Activated CD4-positive, alpha-beta memory T cell treated with anti-CD3 and anti-CD28 coated beads, Interleukin-2, amount 10 ng/mL, durations not matched to agents 7 days and 5 days (primary cell): ENCODE results near the gene MAP3K6. TPM values are rescaled to one million over a fixed set of nuclear protein-coding genes. Genes with fewer than 3 reads are reported as not detected.

Experiments used
- CTCF ChIA-PET: fragments of 350-600 bp; sonication (Branson Sonifier 250); formaldehyde crosslinking; loops from one replicate; lab custom pipeline; 2021; ENCODE audit warnings: antibody characterized with exemption, inconsistent platforms; lab: Charles Lee
- POLR2A ChIA-PET: fragments of 350-600 bp; sonication (Branson Sonifier 250); formaldehyde crosslinking; loops from one replicate; lab custom pipeline; 2021; ENCODE audit warnings: antibody characterized with exemption; lab: Charles Lee
- DNase-seq: peaks from one replicate; pipeline ENCODE4 v3.0.0-alpha.2; 2020
- H3K27ac Mint-ChIP-seq: one replicate; pipeline ENCODE4 v1.8.0; 2021; ENCODE audit warnings: mild to moderate bottlenecking, mixed read lengths
- H3K27me3 Mint-ChIP-seq: one replicate; pipeline ENCODE4 v1.8.0; 2021; ENCODE audit warnings: mixed read lengths
- H3K36me3 Mint-ChIP-seq: one replicate; pipeline ENCODE4 v1.8.0; 2021; ENCODE audit warnings: low read depth, mixed read lengths
- H3K4me1 Mint-ChIP-seq: one replicate; pipeline ENCODE4 v1.8.0; 2021; ENCODE audit warnings: mixed read lengths
- H3K4me3 Mint-ChIP-seq: one replicate; pipeline ENCODE4 v1.8.0; 2021; ENCODE audit warnings: mild to moderate bottlenecking, mixed read lengths
- H3K9me3 Mint-ChIP-seq: one replicate; pipeline ENCODE4 v1.8.0; 2021; ENCODE audit warnings: mixed read lengths
- total RNA-seq, 2 experiments: library from RNA; stranded (reverse); gene quantifications; one replicate each; pipeline ENCODE4 v1.2.3, GENCODE V29; 2021

MAP3K6 gene
- total RNA-seq, 2 experiments from 2014 or later: 10.5 to 11.1 TPM

- Mint-ChIP-seq H3K4me1 (peaks cover 30% of the 10 kb centered on the region), H3K27me3 (no peaks in the 10 kb centered on the region), H3K27ac (no peak overlapping the region), H3K4me3 (no peak overlapping the region), H3K9me3 (no peaks in the 10 kb centered on the region), H3K36me3 (peaks cover 45% of the 10 kb centered on the region)
- DNase-seq: no peak
- ChIA-PET CTCF (interaction anchor here (1.1 kb wide), 1 partner anchor 10 kb away, joined by 6 read pairs; no protein-coding TSS in a partner anchor), POLR2A (interaction anchor here (1.0 to 2.9 kb wide), 3 partner anchors 9 to 19 kb away, joined by 3 to 10 read pairs (median 4); partner anchors contain the start of gene MAP3K6)
These were observed 19.7 kb downstream of the MAP3K6 start for GRCh38 chr1:27346991-27347624.

GRCh38 chr1:27346357-27346756 lies 20.4 kb downstream of the MAP3K6 start:
- no peak for DNase-seq
- ChIA-PET POLR2A (interaction anchor here (1.0 to 5.6 kb wide), 4 partner anchors 8 to 20 kb away, joined by 3 to 93 read pairs (median 7); partner anchors contain the start of gene MAP3K6), CTCF (interaction anchor here (1.1 to 5.4 kb wide), 3 partner anchors 11 to 14 kb away, joined by 6 to 45 read pairs (median 36); no protein-coding TSS in a partner anchor)
- Mint-ChIP-seq H3K4me3 (no peak overlapping the region), H3K9me3 (no peaks in the 10 kb centered on the region), H3K27me3 (no peaks in the 10 kb centered on the region), H3K4me1 (peaks cover 35% of the 10 kb centered on the region), H3K36me3 (peaks cover 42% of the 10 kb centered on the region), H3K27ac (no peak overlapping the region)

- Mint-ChIP-seq H3K4me1 (peaks cover 43% of the 10 kb centered on the region), H3K27ac (peak overlapping the region; percentile 68), H3K4me3 (peak overlapping the region; percentile 63), H3K27me3 (no peaks in the 10 kb centered on the region), H3K36me3 (peaks cover 39% of the 10 kb centered on the region), H3K9me3 (no peaks in the 10 kb centered on the region)
- DNase-seq: no peak
- CTCF ChIA-PET: interaction anchor here (1.1 to 5.4 kb wide), 3 partner anchors 10 to 13 kb away, joined by 4 to 45 read pairs (median 36); no protein-coding TSS in a partner anchor
- POLR2A ChIA-PET: interaction anchor here (0.8 to 5.6 kb wide), 3 partner anchors 10 to 28 kb away, joined by 5 to 93 read pairs (median 10); partner anchors contain the start of gene MAP3K6
These were observed 21.5 kb downstream of the MAP3K6 start for GRCh38 chr1:27345272-27345671.

GRCh38 chr1:27343639-27344025 lies 23.1 kb downstream of the MAP3K6 start:
- peak overlapping the region; percentile 95 for H3K27ac Mint-ChIP-seq
- H3K36me3 Mint-ChIP-seq: peaks cover 37% of the 10 kb centered on the region
- POLR2A ChIA-PET: interaction anchor here (1.1 to 5.6 kb wide), 6 partner anchors 9 to 52 kb away, joined by 3 to 93 read pairs (median 16); partner anchors contain the start of genes MAP3K6 and TMEM222
- H3K9me3 Mint-ChIP-seq: no peaks in the 10 kb centered on the region
- peaks cover 53% of the 10 kb centered on the region for H3K4me1 Mint-ChIP-seq
- CTCF ChIA-PET: interaction anchor here (1.0 to 5.4 kb wide), 6 partner anchors 11 to 319 kb away, joined by 3 to 45 read pairs (median 6); partner anchors contain the start of gene MAP3K6
- peak overlapping the region; percentile 93 for H3K4me3 Mint-ChIP-seq
- no peak for DNase-seq
- no peaks in the 10 kb centered on the region for H3K27me3 Mint-ChIP-seq

- ChIA-PET CTCF (interaction anchor here (1.0 to 5.4 kb wide), 6 partner anchors 10 to 320 kb away, joined by 3 to 45 read pairs (median 6); partner anchors contain the start of gene MAP3K6), POLR2A (interaction anchor here (1.1 to 5.6 kb wide), 10 partner anchors 8 to 383 kb away, joined by 3 to 93 read pairs (median 5); partner anchors contain the start of genes FAM76A, MAP3K6, TMEM222 and WASF2)
- peaks cover 53% of the 10 kb centered on the region for H3K4me1 Mint-ChIP-seq
These were observed 23.8 kb downstream of the MAP3K6 start for GRCh38 chr1:27342778-27343638.

GRCh38 chr1:27342391-27342777 lies 24.4 kb downstream of the MAP3K6 start:
- Mint-ChIP-seq H3K27me3 (no peaks in the 10 kb centered on the region), H3K9me3 (no peaks in the 10 kb centered on the region), H3K4me3 (peak overlapping the region; percentile 93), H3K4me1 (peaks cover 50% of the 10 kb centered on the region), H3K27ac (peak overlapping the region; percentile 95), H3K36me3 (peaks cover 31% of the 10 kb centered on the region)
- POLR2A ChIA-PET: interaction anchor here (0.9 to 5.6 kb wide), 12 partner anchors 10 to 383 kb away, joined by 3 to 93 read pairs (median 4); partner anchors contain the start of genes FAM76A, MAP3K6, TMEM222 and WASF2
- CTCF ChIA-PET: interaction anchor here (0.9 to 5.4 kb wide), 9 partner anchors 10 to 52 kb away, joined by 3 to 45 read pairs (median 5); partner anchors contain the start of gene MAP3K6
- DNase-seq: peak; percentile 58

More at GRCh38 chr1:27342778-27343638, 23.8 kb downstream of the MAP3K6 start:
- Mint-ChIP-seq H3K36me3 (peaks cover 35% of the 10 kb centered on the region), H3K27ac (peak overlapping the region; percentile 95), H3K4me3 (peak overlapping the region; percentile 93), H3K27me3 (no peaks in the 10 kb centered on the region), H3K9me3 (no peaks in the 10 kb centered on the region)
- peak; percentile 85 for DNase-seq

GRCh38 chr1:27341525-27342252 lies 25.1 kb downstream of the MAP3K6 start, which contains the start of gene SYTL1:
SYTL1 (plus strand) TSS chr1:27342022; CDS start chr1:27345335, 3,313 bp downstream.
- DNase-seq: peak; percentile 79
- H3K27me3 Mint-ChIP-seq: no peaks in the 10 kb centered on the region
- H3K4me1 Mint-ChIP-seq: peaks cover 46% of the 10 kb centered on the region
- ChIA-PET POLR2A (interaction anchor here (0.9 to 5.6 kb wide), 11 partner anchors 10 to 384 kb away, joined by 3 to 93 read pairs (median 4); partner anchors contain the start of genes FAM76A, MAP3K6, TMEM222 and WASF2), CTCF (interaction anchor here (0.9 to 5.4 kb wide), 8 partner anchors 9 to 53 kb away, joined by 3 to 45 read pairs (median 5); partner anchors contain the start of gene MAP3K6)
- no peaks in the 10 kb centered on the region for H3K9me3 Mint-ChIP-seq
- peak within 1 kb of the TSS; percentile 95 for H3K27ac Mint-ChIP-seq
- H3K4me3 Mint-ChIP-seq: peak within 1 kb of the TSS; percentile 93
- peaks cover 28% of the 10 kb centered on the region for H3K36me3 Mint-ChIP-seq

- Mint-ChIP-seq H3K27me3 (no peaks in the 10 kb centered on the region), H3K4me1 (peaks cover 35% of the 10 kb centered on the region), H3K36me3 (peaks cover 35% of the 10 kb centered on the region), H3K27ac (no peak overlapping the region), H3K9me3 (no peaks in the 10 kb centered on the region), H3K4me3 (no peak overlapping the region)
- DNase-seq: no peak
- ChIA-PET CTCF (interaction anchor here (0.5 kb wide), 1 partner anchor 15 kb away, joined by 3 read pairs; no protein-coding TSS in a partner anchor), POLR2A (interaction anchor here (0.9 kb wide), 1 partner anchor 17 kb away, joined by 3 read pairs; no protein-coding TSS in a partner anchor)
These were observed 27.5 kb downstream of the MAP3K6 start for GRCh38 chr1:27339213-27339612.

GRCh38 chr1:27338751-27339150 lies 28.0 kb downstream of the MAP3K6 start:
- CTCF ChIA-PET: interaction anchor here (0.5 kb wide), 1 partner anchor 15 kb away, joined by 3 read pairs; no protein-coding TSS in a partner anchor
- no peak overlapping the region for H3K27ac Mint-ChIP-seq
- no peaks in the 10 kb centered on the region for H3K27me3 Mint-ChIP-seq
- H3K4me1 Mint-ChIP-seq: peaks cover 32% of the 10 kb centered on the region
- POLR2A ChIA-PET: interaction anchor here (0.9 kb wide), 1 partner anchor 18 kb away, joined by 3 read pairs; no protein-coding TSS in a partner anchor
- peaks cover 40% of the 10 kb centered on the region for H3K36me3 Mint-ChIP-seq
- no peaks in the 10 kb centered on the region for H3K9me3 Mint-ChIP-seq
- no peak for DNase-seq
- H3K4me3 Mint-ChIP-seq: no peak overlapping the region

- Mint-ChIP-seq H3K4me1 (peaks cover 40% of the 10 kb centered on the region), H3K27ac (no peak overlapping the region), H3K9me3 (no peaks in the 10 kb centered on the region), H3K36me3 (peaks cover 47% of the 10 kb centered on the region), H3K27me3 (no peaks in the 10 kb centered on the region), H3K4me3 (no peak overlapping the region)
- no peak for DNase-seq
- ChIA-PET POLR2A (interaction anchor here (0.6 to 1.2 kb wide), 2 partner anchors 51 to 434 kb away, joined by 3 read pairs; no protein-coding TSS in a partner anchor), CTCF (interaction anchor here (0.9 to 1.0 kb wide), 2 partner anchors 20 to 21 kb away, joined by 3 to 4 read pairs; no protein-coding TSS in a partner anchor)
These were observed 30.0 kb downstream of the MAP3K6 start for GRCh38 chr1:27336756-27337155.
